ENCODE measurements around the gene CCDC60. TPM values are rescaled to one million over a fixed set of nuclear protein-coding genes. Genes with fewer than 3 reads are reported as not detected.

The CCDC60 gene
- total and polyA plus RNA-seq, 2 of the 13 experiments (the other 11 are each of a cell fraction or from before 2014, with no cell fraction given): not detected

DNA sequence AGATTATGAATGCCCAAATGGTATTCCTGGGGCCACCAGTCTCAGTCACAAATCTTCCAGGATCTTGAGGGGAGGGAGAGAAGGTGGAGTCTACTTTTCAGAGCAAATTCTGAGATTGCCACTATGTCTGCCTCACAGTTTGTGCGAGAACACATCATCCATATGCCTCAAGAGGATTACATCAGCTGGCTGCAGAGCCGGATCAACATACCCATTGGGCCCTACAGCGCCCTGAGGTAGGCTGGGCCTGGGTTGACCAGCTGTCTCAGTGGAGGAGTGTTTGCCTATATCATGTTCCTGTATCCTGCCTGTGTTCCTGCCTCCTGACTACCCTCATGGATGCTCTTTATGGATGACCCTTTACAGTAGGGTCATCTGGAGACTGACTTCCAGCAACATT, 205.9 kb downstream of the CCDC60 start (continued):
- TF ChIP-seq, protein P1, sequence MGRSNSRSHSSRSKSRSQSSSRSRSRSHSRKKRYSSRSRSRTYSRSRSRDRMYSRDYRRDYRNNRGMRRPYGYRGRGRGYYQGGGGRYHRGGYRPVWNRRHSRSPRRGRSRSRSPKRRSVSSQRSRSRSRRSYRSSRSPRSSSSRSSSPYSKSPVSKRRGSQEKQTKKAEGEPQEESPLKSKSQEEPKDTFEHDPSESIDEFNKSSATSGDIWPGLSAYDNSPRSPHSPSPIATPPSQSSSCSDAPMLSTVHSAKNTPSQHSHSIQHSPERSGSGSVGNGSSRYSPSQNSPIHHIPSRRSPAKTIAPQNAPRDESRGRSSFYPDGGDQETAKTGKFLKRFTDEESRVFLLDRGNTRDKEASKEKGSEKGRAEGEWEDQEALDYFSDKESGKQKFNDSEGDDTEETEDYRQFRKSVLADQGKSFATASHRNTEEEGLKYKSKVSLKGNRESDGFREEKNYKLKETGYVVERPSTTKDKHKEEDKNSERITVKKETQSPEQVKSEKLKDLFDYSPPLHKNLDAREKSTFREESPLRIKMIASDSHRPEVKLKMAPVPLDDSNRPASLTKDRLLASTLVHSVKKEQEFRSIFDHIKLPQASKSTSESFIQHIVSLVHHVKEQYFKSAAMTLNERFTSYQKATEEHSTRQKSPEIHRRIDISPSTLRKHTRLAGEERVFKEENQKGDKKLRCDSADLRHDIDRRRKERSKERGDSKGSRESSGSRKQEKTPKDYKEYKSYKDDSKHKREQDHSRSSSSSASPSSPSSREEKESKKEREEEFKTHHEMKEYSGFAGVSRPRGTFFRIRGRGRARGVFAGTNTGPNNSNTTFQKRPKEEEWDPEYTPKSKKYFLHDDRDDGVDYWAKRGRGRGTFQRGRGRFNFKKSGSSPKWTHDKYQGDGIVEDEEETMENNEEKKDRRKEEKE (IDR thresholded peaks at IDR 0.05): no peak
- no peak for TF ChIP-seq FOXA1 (IDR thresholded peaks at IDR 0.05)
- TF ChIP-seq FOXA1 (CRISPR knock-in tag; IDR thresholded peaks at IDR 0.05): no peak

DNA sequence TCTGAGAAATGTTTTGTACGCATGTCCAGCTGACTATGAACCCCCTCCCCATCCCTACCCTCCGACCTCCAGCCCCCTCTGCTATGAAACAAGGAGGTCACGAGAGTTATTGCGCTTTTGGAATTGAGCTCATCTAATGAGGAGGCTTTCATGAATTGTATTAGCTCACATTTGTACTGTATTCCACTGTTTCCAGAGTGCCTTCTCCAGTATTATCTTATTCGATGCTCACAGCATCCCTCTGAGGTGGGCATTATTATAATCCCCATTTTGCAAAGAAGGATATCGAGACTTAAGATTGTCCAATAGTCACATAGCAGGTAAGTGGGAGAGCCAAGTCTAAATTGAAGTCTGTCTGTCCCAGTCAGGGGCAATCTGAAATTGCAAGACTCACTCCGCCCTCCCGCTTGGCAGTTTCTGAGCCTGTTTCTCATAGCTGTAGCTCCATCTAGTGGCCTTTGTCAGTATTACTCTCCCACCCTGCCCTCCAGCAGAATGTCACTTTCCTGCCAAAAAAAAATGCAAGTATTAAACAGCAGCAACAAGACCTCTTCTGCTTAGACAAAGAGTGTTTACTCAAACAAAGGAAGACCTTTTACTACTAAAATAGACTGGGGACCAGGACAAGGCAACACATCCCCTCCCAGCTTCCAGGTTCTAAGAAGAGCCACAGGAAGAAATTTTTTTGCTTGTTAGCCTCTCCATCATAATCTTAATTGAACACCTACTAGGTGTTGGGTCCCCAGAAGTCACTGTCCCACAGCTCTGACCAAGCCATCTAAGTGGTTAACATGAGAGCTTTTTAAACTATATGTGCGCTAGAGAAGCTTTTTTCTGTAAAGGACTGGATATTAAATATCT, 210.5 kb downstream of the CCDC60 start:
- Histone ChIP-seq H3K4me3 (replicated peaks in 1 of 3; ENCODE audit: insufficient read depth in 1 of 3, low read depth in 2 of 3, low read length in 3 of 3) (no peak overlapping the region), H2AFZ (ENCODE audit: low read length) (no peak overlapping the region), H4K20me1 (ENCODE audit: insufficient read depth, low read length) (peaks cover 2% of the 10 kb centered on the region; the same call in 1 of the 2 replicates), H3K79me2 (ENCODE audit: insufficient read depth, low read length) (no peaks in the 10 kb centered on the region), H3K9ac (ENCODE audit: insufficient read depth, low read depth, low read length) (no peak overlapping the region), H3K4me1 (ENCODE audit: insufficient read depth, low read length) (no peaks in the 10 kb centered on the region), H3K27me3 (ENCODE audit: control insufficient read depth in 1 of 2, insufficient read depth in 2 of 2, low read length in 2 of 2) (no peaks in the 10 kb centered on the region), H3K4me2 (ENCODE audit: low read depth, low read length) (no peak overlapping the region), H3K9me3 (ENCODE audit: low read length) (no peaks in the 10 kb centered on the region), H3K27ac (ENCODE audit: extremely low read length, insufficient read depth, low read length) (no peak overlapping the region), H3K36me3 (replicated peaks in 1 of 2; ENCODE audit: control insufficient read depth in 1 of 2, insufficient read depth in 2 of 2, low read length in 2 of 2) (no peaks in the 10 kb centered on the region)
- BruUV-seq (replicated peaks): no TSS peak
- ChIA-PET POLR2A (no interaction called here), CTCF (ENCODE audit: low intra/inter-chr PET ratio, low total read pairs) (interaction anchor here (0.8 to 3.8 kb wide), 3 partner anchors 100 to 1140 kb away, joined by 3 to 27 read pairs (median 3); no protein-coding TSS in a partner anchor)
- ATAC-seq: peak; percentile 71
- intact Hi-C loops (cut with micrococcal nuclease; ENCODE audit: unreplicated experiment) (loop anchor here (1.0 kb wide), 1 partner anchor 101 kb away; no protein-coding TSS in a partner anchor), in situ Hi-C loops (cut with HindIII; ENCODE audit: extremely low pct_ligation_motif_present, low pct_unique_long_range_greater_than_20kb) (loop anchor here (5.0 kb wide), 1 partner anchor 98 kb away; no protein-coding TSS in a partner anchor)
- peak; percentile 32 for DNase-seq (ENCODE audit: low spot score)
- peak; percentile 84 for FAIRE-seq
- WGBS (ENCODE audit: low lambda C conversion rate): 9% methylated on average over 9 of the region's 9 CpGs
- TF ChIP-seq KAT2B (IDR thresholded peaks at IDR 0.05; ENCODE audit: borderline replicate concordance, low read depth, low read length) (no peak), ZNF562 (CRISPR knock-in tag; IDR thresholded peaks at IDR 0.05; ENCODE audit: borderline replicate concordance) (no peak), ZNF746 (CRISPR knock-in tag; IDR thresholded peaks at IDR 0.05) (no peak), JDP2 (CRISPR knock-in tag; IDR thresholded peaks at IDR 0.05; ENCODE audit: borderline replicate concordance) (no peak), ZNF605 (CRISPR knock-in tag; IDR thresholded peaks at IDR 0.05) (no peak), ZC3H13 (CRISPR knock-in tag; IDR thresholded peaks at IDR 0.05) (no peak), ZNF557 (CRISPR knock-in tag; IDR thresholded peaks at IDR 0.05) (no peak), JUND (CRISPR knock-in tag; IDR thresholded peaks at IDR 0.05) (no peak)
- TF ChIP-seq, protein P2, sequence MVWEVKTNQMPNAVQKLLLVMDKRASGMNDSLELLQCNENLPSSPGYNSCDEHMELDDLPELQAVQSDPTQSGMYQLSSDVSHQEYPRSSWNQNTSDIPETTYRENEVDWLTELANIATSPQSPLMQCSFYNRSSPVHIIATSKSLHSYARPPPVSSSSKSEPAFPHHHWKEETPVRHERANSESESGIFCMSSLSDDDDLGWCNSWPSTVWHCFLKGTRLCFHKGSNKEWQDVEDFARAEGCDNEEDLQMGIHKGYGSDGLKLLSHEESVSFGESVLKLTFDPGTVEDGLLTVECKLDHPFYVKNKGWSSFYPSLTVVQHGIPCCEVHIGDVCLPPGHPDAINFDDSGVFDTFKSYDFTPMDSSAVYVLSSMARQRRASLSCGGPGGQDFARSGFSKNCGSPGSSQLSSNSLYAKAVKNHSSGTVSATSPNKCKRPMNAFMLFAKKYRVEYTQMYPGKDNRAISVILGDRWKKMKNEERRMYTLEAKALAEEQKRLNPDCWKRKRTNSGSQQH (CRISPR knock-in tag; IDR thresholded peaks at IDR 0.05; ENCODE audit: low read depth): no peak
- TF ChIP-seq, protein P3, sequence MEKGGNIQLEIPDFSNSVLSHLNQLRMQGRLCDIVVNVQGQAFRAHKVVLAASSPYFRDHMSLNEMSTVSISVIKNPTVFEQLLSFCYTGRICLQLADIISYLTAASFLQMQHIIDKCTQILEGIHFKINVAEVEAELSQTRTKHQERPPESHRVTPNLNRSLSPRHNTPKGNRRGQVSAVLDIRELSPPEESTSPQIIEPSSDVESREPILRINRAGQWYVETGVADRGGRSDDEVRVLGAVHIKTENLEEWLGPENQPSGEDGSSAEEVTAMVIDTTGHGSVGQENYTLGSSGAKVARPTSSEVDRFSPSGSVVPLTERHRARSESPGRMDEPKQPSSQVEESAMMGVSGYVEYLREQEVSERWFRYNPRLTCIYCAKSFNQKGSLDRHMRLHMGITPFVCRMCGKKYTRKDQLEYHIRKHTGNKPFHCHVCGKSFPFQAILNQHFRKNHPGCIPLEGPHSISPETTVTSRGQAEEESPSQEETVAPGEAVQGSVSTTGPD (CRISPR knock-in tag; IDR thresholded peaks at IDR 0.05): no peak
- TF ChIP-seq, protein P4, sequence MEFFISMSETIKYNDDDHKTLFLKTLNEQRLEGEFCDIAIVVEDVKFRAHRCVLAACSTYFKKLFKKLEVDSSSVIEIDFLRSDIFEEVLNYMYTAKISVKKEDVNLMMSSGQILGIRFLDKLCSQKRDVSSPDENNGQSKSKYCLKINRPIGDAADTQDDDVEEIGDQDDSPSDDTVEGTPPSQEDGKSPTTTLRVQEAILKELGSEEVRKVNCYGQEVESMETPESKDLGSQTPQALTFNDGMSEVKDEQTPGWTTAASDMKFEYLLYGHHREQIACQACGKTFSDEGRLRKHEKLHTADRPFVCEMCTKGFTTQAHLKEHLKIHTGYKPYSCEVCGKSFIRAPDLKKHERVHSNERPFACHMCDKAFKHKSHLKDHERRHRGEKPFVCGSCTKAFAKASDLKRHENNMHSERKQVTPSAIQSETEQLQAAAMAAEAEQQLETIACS (CRISPR knock-in tag; IDR thresholded peaks at IDR 0.05): no peak
